HEK293T (cell line): Measurements from ENCODE around the gene KCNE4.

ENCODE experiments used
- ARNT ChIP-seq: fragments of 450-650 bp; IDR thresholded peaks from 2 replicates; pipeline ENCODE4 v1.6.1; 2017; ENCODE audit warnings: mild to moderate bottlenecking
- CTBP1 ChIP-seq: fragments of 450-650 bp; IDR thresholded peaks from 2 replicates; pipeline ENCODE4 v1.6.1; 2016; ENCODE audit warnings: borderline replicate concordance
- ELF4 ChIP-seq: fragments of 450-650 bp; IDR thresholded peaks from 2 replicates; pipeline ENCODE4 v1.6.1; 2017; ENCODE audit warnings: antibody characterized with exemption
- FOXA1 ChIP-seq: fragments of 450-650 bp; IDR thresholded peaks from 2 replicates; pipeline ENCODE4 v1.6.1; 2016; ENCODE audit warnings: mild to moderate bottlenecking
- FOXK2 ChIP-seq: fragments of 450-650 bp; IDR thresholded peaks from 2 replicates; pipeline ENCODE4 v1.6.1; 2016; ENCODE audit warnings: mild to moderate bottlenecking
- FOXM1 ChIP-seq: fragments of 450-650 bp; IDR thresholded peaks from 2 replicates; pipeline ENCODE4 v1.6.1; 2017; ENCODE audit warnings: mild to moderate bottlenecking, borderline replicate concordance
- NFRKB ChIP-seq: fragments of 450-650 bp; IDR thresholded peaks from 2 replicates; pipeline ENCODE4 v1.6.1; 2016; ENCODE audit warnings: mild to moderate bottlenecking, moderate library complexity
- SP1 ChIP-seq: fragments of 450-650 bp; IDR thresholded peaks from 2 replicates; pipeline ENCODE4 v1.6.1; 2017
- TARDBP ChIP-seq: fragments of 450-650 bp; IDR thresholded peaks from 2 replicates; pipeline ENCODE4 v1.6.1; 2016
- ZNF384 ChIP-seq: fragments of 450-650 bp; IDR thresholded peaks from 2 replicates; pipeline ENCODE4 v1.6.1; 2016

- no peak for TF ChIP-seq FOXA1
- no peak for TF ChIP-seq FOXK2
- no peak for TF ChIP-seq TARDBP
- no peak for TF ChIP-seq NFRKB
- no peak for TF ChIP-seq ARNT
- no peak for TF ChIP-seq SP1
- TF ChIP-seq CTBP1 = no peak
- TF ChIP-seq ELF4 = no peak
- TF ChIP-seq ZNF384 = no peak
- TF ChIP-seq FOXM1 = no peak
These were observed 43.2 kb downstream of the KCNE4 start for GRCh38 chr2:223095207-223095606.
